HG03196 (cell line): ENCODE measurements around the gene PRR19.

Experiments
- ATAC-seq: cut with Tn5 transposase; IDR thresholded peaks from one replicate; pipeline ENCODE4 v1.9.1; 2021; ENCODE audit not compliant: unreplicated experiment

Gene PRR19

GRCh38 chr19:42293948-42294347 lies 8.0 kb upstream of the PRR19 start:
- ATAC-seq, result no peak

- no peak for ATAC-seq
Observed at GRCh38 chr19:42294471-42295137, 7.3 kb upstream of the PRR19 start.

- ATAC-seq, result no peak
Observed at GRCh38 chr19:42295342-42295741, 6.6 kb upstream of the PRR19 start.

GRCh38 chr19:42295831-42296525 lies 6.0 kb upstream of the PRR19 start:
- no peak for ATAC-seq

GRCh38 chr19:42297039-42297438 lies 4.9 kb upstream of the PRR19 start:
- no peak for ATAC-seq

GRCh38 chr19:42303101-42303464 lies 1.2 kb downstream of the PRR19 start:
- no peak for ATAC-seq

GRCh38 chr19:42303876-42304275 lies 1.9 kb downstream of the PRR19 start:
- ATAC-seq, result no peak

- no peak for ATAC-seq
Observed at GRCh38 chr19:42306646-42307045, 4.7 kb downstream of the PRR19 start.

DNA sequence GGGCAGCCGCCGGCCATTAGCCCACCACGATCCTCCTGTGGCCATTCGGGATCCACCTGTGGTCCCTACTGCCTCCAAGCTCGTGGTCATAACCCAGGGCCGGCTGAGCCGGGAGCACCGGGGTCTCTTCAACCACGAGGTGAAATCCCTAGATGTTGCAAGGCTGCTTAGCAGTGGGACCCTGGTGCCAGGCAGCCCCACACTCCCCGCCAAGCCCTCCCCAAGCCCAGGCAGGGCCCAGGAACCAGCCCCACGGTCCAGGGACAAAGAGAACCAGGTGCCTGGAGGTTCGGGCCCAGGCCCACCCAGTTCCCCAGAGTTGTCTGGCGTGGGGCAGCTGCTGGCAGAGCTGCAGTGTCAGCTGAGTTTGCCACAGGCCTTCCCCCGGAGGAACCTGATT lies 7.8 kb downstream of the PRR19 start:
- no peak for ATAC-seq

DNA sequence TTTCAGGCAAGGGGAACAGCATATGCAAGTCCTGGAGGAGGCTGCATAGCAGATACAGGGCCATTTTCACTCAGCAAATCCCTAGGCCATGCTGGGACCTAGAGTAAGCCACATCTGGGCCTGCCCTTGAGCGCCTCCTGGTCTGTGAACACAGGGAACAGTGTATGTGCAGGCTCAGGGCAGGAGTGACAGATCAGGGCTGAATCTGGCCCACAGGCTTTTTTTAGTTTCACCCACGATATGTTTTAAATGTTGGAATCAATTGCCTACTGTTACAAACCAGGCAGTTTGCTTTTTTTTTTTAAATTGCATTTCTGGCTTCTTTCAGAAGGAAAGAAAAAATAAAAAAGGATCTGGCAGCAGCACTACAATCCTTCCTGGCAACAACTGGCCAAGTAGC lies 9.7 kb downstream of the PRR19 start:
- no peak for ATAC-seq

DNA sequence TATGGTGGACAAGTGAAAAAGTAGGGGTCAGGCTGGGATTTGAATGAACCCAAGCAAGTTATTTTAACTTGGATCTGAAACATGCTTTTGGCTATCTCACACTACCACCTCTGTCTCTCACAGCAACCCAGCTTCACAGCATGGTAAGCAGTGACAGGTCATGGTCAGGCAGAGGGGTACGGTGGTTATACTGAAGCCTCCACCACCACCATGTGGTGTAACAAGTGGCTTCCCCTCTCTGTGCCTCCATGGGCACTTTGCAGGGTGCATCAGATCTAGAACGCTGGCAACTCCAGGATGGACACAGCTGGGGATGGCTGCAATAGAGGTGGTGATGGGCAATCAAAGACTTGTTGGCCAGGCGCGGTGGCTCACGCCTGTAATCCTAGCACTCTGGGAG lies 10.4 kb downstream of the PRR19 start:
- no peak for ATAC-seq

GRCh38 chr19:42313096-42313839 lies 11.3 kb downstream of the PRR19 start, which contains the start of gene TMEM145:
Gene TMEM145, plus strand, starts transcription at chr19:42313309. Its CDS starts 68 bp downstream, at chr19:42313377.
- ATAC-seq, result no peak

DNA sequence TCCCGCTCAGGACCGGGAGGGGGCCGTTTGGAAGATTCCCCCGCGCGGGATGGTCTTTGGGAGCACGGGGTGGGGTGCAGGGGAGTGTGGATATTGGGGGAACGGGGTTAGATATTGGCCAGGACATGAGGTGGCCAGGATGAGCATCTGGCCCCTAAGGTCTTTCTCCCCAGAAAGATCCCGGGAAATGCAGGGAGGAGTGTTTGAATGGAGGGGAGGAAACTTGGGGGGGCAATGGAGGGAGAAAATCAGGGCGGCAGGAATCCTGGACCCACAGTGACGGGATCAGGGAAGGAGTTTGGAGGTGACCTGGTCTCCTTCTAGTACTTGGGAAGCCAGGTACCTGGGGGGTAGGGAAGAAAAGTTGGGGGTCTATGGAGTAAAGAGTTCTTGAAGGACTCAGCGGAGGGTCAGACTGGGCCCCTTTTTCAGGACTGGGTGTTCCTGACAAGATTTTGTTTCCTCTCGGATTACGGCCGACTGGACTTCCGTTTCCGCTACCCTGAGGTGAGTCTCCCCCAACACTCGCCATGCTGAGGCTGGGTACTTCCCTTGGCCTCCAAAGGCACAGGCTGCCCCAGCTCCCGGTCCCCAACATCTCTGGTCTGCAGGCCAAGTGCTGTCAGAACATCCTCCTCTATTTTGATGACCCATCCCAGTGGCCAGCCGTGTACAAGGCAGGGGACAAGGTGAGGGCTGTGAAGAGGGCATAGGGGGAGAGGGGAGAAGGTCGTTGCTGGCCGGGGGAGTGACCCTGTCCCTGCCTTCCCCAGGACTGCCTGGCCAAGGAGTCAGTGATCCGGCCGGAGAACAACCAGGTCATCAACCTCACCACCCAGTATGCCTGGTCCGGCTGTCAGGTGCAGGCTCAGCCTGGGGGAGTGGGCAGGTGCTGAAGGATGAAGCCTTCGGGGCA lies 12.2 kb downstream of the PRR19 start:
- no peak for ATAC-seq

DNA sequence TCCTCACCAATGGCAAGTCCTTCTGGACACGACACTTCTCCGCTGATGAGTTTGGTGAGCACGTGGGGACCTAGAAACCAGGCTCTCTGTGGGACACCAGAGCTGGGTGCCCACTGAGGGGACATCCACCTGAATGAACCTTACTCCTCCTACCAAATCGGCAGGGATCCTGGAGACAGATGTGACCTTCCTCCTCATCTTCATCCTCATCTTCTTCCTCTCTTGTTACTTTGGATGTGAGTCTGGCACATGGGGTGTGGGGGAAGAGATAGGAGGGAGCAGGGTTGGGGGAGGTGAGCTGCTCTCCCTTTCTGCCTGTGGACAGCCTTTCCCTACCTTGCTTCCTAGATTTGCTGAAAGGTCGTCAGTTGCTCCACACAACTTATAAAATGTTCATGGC lies 13.1 kb downstream of the PRR19 start:
- ATAC-seq, result no peak

DNA sequence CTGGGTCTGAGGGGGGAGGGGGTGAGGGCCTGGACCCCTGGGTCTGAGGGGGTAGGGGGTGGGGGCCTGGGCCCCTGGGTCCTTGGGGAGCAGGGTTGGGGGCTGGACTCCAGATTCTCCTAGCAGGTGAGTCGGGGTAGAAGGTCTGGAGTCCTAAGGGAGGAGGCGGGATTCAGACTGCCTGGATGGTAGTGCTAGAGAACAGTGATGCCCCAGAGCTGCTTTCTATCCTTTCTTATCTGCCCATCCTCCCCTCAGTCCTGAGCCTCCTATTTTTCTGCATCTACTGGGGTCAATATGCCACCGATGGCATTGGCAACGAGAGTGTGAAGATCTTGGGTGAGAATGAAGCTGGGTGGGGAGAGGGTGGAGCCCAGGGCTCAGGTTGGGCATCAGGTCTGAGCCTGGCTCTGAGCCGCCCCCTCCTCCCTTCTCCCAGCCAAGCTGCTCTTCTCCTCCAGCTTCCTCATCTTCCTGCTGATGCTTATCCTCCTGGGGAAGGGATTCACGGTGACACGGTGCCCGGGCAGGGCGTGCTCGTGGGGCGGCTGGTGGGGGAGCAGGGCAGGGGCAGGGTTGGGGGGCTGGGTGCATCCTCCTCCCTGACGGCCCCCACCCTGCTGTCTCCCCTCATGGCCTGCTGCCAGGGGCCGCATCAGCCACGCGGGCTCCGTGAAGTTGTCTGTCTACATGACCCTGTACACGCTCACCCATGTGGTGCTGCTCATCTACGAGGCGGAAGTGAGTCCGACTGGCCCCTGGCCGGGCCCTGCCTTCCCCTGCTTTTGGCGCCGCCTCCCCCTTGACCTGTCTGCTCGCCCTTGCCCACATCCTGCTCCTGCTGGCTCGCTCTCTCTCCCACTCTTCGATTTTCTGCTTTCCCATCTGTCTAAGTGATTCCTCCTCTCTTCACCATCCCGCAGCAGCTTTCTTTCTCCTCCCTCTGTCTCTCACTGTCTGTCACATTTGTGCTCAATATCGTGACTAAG lies 14.6 kb downstream of the PRR19 start:
- ATAC-seq, result no peak

DNA sequence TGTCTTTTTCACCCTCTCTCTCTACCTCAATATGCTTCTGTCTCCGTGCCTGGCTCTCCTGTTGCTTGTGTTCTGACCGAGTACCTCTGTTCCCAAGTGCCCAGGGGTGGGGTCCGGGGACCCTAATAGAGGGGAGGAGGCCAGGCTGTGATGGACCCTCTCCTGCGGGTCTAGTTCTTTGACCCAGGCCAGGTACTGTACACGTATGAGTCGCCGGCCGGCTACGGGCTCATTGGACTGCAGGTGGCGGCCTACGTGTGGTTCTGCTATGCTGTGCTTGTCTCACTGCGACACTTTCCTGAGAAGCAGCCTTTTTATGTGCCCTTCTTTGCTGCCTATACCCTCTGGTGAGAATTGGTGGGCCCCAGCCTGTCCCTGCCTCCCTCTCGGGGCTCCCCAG lies 15.6 kb downstream of the PRR19 start:
- no peak for ATAC-seq

DNA sequence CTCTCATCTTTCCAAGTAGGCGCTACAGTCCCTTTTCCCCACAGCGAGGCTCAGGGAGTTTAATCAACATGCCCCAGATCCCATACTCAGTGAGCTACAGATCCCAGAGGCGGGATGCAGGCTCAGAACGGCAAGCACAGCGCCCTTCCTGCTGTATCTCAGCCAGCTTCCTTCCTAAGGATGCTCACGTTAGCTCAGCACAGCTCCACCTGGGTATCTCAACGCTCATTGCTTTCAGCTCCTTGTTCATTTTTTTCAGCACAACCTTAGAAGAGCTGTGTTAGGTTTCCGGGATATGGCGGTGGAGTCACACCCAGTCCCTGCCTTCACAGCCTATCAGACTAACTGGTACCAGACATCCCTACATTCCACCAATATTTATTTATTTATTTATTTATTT lies 20.4 kb downstream of the PRR19 start:
- ATAC-seq, result no peak

- ATAC-seq, result no peak
Observed at GRCh38 chr19:42323473-42323851, 21.5 kb downstream of the PRR19 start.

DNA sequence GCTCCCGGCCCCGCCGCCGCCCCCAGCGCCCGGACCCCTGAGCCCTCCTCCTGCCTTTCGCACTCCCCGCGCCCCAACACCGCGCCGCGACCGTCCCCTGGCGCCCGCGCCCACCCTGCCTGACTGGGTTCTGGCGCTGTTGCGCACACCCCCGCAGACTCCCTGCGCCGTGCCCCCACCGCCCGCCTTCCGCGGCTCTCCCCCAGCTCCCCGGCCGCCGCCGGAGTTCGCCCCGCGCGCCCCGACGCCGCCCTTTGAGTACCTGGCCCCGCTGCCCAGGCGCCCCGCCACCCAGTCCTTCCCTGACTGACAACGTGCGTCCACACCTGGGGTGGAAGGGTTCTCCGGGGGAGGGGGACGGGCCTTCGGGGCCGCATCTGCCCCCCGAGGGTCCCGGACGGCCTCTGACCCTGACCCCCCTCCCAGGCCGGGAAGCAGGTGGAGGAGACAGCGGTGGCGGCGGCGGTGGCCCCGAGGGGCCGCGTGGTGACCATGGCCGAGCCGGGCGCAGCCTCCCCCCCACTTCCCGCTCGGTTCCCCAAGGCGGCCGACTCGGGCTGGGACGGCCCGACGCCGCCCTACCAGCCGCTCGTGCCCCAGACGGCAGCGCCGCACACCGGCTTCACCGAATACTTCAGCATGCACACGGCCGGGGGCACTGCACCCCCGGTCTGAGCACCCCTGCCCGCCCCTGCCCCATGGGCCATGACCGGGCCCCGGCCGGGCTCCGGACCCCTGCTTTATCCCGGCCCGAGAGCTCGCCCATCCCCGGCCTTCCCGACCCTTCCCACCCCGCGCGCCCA lies 22.1 kb downstream of the PRR19 start:
- ATAC-seq, result no peak
